Measurements from ENCODE around the gene SLC25A51.
"Not testable (repeated sequence)": the region's sequence is repeated elsewhere in the genome, so short reads cannot be mapped to it uniquely, and the experiment has no call there.

The SLC25A51 gene

DNA sequence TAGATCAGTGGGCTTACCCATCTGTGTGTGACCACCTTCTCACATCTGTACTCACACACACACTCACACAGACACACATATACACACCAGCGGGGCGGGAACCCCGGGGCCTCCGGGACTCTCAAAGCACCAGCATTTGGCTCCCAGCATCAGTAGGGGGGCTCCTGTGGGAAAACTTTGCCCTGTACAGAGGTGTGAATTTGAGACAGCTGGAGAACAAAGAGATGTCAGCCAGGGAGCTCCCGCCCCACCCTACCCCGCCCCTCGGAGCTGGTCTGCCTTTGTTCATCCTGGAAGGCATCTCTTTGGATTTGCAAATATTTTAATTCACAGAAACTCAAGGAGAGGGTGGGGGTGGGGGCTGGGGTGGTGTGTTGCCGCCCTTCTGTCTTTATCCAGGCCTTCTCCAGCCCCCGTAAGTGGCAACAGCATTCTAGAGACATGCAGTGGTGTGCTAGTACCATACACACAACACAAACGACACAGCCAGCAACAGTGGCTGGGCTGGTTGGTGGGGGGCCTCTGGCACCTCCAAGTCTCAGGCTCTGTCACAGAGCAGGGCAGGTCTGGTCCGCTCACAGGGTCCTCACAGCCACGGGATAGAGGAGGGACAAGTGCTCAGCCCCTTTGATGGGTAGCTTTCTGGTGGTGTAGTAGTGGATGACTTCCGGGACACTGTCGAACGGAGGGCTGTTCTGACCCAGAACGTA lies 15.5 kb upstream of the SLC25A51 start:
- no peak for DNase-seq

DNA sequence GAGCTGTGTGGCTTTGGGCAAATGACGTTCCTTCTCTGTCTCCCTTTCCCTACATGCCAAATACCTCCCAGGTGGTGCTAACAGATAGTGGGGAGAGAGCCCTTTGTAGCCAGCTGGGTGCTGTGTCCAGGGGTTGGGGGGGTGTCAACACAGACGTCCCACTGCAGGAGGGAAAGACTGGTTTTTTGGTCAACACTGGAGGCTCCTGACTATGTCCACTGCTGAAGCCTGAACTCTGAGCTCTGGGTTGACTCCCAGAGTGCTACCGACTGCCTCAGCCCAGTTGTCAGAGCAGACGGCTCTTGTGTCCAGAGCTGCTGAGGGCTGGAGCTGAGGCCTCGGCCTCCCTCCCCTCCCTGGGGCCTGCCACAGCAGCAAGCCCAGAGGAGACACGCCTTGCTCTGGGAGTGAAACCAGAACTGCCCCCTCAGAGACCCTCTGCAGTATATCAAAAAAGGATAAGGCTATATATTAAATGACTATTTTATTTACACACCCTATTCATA lies 14.8 kb upstream of the SLC25A51 start:
- DNase-seq: no peak

DNA sequence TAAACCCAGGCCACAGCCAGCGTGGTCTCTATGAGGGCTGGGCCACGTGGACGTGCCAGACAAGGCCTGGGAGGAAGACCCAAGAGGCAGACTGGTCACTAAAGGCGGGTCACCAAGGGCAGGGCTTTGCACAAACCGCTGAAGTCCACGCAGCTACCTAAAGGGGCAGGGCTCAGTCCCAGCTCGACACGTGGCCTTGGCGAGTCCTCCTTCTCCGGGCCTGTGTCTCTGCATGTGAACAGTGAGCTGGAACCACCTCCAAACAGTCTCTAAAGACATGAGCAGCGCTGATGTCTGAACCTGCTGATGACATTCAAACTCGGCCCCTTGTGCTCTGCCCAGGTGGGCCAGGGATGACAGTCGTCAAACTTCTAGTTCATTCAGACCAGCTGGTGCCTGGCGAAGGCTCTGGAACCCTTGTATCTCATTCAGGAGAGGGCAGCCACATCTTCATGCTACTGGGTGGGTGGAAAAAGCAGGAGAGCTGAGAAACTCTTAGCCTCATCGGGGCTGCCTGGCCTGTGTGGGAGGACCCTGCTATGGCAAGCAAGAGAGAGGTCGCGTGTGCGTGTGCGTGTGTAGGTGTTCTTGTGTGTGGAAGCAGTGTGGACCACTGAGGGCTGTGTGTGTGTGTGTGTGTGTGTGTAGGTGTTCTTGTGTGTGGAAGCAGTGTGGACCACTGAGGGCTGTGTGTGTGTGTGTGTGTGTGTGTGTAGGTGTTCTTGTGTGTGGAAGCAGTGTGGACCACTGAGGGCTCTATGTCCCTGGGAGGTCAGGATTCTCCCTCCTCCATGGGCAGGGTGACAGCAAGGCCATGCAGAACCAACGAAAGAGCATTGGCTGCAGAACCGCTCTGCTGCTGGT lies 14.1 kb upstream of the SLC25A51 start:
- DNase-seq: no peak

DNA sequence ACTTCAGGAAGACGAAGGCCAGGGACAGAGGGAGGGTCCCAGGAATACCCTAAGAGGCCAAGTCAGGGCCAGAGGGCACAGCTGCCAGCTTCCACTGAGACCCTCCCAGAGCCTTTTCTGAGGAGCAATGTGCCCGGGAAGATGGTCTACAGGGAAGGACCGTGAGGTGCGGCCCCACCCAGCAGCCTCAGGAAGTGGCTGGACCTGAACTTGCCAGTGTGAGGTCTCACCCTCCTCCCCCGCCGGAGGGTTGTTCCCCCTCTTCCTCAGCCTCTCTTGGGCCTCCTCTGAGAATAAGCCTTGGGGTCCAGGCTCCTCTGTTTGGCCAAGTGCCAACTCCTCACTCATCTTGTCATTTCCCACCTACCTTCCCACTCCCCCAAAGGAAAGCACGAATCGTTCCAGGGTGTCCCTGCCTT lies 13.4 kb upstream of the SLC25A51 start:
- DNase-seq: no peak

DNA sequence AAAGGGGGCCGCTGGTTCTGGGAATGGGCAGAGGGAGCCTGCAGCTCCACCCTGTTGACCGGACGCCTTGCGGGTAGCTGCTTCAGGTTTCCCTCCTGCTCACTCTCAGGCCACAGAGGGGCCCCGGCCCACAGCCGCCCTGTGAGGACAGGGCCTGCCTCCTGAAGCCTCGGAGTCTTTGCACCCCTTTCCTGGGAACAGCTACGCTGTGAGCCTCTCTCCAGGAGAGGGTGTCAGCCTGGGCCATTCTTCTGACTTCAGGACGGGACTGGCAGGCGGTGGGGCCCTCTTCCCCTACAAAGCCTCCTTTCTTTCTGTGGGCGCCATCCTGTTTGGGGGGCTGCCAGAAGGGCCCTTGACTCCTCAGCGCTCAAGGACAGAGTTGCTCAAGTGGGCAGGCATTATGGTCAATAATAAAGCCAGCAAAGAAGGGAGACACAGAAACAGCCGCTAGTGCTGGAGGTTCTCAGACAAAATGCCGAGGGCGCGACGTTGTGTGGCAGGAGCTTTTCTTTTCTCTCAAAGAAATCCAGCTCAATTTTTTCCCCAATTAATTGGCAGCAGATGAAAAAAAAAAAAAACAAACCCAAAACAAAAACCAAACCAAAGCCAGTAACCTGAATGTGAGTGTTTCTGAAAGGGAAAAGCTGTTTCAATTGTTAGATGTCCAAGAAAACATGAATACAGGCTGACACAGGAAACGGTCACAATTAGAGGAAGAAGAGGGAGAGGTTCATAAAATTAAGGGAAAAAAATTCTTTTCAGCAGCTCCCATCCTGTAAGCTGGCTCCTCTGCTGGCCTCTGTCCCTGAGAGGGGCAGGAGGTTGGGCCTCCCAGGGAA lies 12.8 kb upstream of the SLC25A51 start:
- DNase-seq: no peak

DNA sequence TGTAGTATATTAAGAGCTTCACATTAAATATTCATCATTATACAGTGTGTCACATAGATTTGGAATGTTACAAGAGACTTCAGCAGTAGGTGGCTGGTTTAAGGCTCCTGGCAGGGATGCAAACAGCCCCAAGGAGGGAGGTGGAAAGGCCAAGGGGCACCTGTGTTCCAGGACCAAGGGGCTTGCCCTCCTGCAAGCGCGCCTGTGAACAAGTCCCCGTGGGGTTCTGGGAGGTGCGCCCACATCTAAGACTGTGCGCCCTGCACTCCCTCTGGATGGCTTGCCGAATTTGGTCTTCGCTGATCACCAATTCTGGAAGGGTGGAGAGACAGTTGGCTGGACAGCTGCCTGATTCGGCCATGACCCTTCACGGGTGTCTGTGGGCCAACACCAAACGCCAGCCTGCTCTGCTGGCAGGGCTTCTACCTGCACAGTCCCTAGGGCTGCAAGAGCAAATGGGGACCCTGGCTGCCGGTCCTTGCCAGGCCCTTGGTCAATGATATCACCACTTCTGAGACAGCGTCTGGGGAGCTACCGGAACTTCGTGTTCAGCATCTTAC lies 12.1 kb upstream of the SLC25A51 start:
- no peak for DNase-seq

DNA sequence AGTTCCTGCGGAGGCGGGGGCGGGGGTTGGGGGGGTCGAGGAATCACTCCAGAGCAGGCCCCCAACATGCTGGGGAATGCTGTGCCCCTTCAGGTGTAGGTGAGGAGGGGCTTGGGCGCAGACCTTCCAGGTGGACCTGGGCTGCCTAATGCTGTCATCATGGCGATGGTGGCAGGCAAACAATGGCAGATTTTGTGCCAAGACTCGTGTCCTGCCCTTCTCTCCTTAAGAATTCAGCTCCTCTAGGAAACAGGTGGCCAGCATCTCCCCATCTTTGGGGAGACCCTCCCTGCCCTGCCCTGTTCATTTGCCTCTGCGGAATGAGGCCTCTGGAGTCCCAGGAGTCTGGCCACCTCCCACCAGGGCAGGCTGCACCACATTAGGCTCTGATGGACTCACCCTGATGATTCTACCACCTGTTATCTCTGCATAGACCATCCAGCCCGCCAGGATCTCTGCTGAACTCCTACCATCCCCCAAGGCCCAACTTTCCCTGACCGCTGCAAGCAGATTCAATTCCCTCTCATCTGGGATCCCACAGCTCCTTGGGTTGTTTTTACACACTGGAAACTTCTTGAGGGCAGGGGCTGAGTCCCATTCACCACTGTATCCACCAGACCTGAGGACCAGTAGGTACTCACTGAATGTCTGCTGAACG lies 10.9 kb upstream of the SLC25A51 start:
- no peak for DNase-seq

DNA sequence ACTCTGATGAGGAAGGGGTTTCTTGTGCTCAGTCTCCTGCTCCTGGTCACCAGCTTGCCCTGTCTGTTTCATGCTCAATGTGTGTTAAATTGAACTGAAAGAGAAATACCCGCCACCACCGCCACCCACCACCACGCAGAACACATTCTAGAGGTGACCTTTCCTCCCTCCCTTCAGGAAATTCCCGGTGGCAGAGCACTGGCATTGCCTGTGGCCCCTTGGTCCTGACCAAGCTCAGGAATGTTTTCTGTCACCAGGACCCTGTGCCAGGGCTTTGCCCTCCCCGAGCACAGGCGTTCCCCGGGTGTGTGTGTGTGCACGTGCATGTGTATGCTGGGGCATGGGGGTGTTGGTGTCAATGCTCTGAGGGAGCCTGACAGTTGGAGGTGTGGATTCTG lies 10.2 kb upstream of the SLC25A51 start:
- DNase-seq: no peak

DNA sequence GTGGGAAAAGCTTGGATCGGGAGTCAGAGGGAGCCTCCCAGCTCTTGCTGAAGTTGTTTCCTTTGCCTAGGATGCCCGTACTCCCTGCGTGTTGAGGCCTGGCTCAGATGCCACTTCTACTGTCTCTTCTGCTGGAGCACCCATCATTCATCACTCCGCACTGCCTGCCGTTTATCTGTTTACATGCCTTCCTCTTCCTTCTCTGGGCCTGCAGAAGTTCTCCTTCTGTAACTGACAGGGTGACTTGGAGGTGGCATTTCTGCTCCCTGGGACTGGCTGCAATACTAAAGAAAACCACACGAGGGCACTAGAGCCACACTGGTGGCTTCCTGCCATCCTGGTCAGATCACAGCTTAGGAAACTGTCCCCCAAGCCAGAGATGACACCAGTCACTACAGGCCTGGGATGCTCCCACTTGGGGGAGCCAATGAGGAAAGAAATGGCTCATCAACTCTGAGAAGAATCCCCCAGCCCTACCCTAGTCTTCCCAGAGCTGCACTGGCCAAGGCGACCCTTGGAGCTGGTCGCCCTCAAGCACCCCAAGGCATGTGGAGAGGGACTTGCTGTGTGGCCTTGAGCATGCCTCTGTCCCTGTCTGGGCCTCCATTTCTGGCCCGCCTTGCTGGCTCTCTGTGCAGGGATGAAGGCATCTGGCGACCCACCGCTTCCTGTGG lies 9.7 kb upstream of the SLC25A51 start:
- peak; percentile 94 for DNase-seq

DNA sequence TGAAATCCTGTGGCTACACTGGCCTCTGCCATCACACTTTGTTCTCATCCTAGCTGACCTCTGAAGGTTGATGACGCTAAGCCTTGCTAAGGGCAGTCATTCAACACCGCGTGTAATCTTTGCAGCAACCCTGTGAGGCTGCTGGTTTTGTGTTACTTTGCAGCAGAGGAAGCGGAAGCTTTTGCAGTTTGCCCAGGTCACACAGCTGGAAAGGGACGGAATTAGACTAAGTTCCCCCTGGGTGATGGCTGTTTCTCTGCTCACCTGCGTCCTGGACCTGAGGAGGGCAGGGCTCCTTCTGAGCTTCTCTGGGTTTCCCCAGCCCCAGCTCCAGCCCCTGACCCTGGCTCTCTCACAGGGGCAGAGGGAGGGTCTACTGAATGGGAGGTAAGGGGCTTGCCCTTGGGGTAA lies 7.3 kb upstream of the SLC25A51 start:
- no peak for DNase-seq

DNA sequence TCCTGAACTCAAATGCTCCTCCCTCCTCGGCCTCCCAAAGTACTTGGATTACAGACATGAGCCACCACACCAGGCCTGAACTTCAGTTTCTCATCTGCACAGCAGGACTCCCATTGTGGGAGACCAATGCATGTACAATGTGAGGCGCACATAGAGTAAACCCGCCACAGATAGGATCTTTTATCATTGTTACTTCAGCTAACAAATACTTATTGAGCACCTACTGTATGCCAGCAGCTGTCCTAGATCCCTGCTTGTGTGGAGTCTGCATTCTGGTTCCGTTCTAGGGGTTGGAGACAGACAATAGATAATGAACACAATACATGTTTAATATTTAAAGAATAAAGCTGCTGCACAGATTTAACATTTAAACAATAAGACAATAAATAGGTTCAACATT lies 6.3 kb upstream of the SLC25A51 start:
- DNase-seq: no peak

DNA sequence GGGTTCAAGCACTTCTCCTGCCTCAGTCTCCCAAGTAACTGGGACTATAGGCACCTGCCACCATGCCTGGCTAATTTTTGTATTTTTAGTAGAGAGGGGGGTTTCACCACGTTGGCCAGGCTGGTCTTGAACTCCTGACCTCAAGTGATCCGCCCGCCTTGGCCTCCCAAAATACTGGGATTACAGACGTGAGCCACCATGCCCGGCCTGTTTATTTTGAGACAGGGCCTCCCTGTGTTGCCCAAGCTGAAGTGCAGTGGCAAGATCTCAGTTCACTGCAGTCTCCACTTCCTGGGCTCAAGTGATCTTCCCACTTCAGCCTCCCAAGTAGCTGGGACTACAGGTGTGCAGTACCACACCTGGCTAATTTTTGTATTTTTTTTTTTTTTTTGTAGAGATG lies 5.9 kb upstream of the SLC25A51 start:
- DNase-seq: not testable (repeated sequence)

DNA sequence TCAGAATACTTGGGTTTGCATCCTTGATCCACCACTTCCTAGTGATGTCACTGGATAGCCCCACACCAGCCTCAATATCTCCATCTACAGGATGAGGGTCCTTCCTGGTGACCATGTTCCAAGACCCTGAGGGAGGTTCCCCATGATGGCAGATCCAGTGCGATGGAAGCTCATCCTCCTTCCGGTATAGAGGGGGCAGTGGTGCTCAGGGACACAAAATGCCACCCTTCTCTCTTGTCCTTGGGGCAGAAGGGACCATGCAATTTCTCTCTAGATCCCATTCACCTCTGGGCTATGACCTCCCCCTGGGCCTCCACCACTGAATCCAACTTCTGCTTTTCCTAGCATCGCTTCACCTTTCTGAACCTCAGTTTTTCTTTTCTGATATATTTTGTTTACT lies 5.4 kb upstream of the SLC25A51 start:
- DNase-seq: no peak

DNA sequence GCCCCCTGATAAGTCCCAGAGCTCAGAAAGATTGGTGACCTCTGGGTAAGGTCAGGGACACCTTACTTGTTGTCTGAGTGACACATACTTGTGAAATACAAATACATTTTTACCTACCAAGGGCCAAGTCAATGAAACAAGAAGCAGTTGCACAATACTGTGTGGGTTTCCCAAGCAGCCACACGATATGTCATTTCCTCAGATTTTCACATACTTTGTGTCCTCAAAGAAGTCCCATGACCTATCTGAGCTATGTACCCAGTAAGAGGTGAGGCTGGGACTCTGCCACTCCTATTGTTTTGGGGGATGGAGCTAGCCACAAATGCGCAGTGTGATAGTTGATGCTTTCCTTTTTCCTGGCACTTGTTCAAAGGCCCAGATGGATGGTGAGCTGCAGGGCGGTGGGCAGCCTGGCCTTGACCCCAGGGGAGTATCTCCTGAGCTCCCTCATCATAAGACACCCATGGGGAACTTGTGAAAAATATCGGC lies 4.8 kb upstream of the SLC25A51 start:
- DNase-seq: no peak

DNA sequence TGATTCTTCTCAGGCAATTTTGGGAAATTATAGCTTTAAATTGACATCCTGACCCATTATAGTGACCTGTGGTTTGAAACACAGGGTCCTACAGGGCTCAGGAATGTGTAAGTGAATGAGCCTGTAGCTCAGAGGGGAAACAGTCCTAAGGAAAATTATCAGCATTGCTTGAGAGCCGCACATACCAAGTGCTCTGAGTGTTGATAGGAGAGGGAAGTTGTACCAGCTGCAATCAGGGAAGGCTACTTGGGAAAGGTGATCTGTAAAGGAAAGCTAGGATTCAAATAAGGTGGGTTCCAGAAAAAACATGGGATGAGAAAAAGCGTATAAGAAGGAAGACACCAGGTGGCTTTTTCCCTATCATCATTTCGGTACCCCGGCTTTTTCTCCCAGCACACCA lies 4.4 kb upstream of the SLC25A51 start:
- DNase-seq: no peak

DNA sequence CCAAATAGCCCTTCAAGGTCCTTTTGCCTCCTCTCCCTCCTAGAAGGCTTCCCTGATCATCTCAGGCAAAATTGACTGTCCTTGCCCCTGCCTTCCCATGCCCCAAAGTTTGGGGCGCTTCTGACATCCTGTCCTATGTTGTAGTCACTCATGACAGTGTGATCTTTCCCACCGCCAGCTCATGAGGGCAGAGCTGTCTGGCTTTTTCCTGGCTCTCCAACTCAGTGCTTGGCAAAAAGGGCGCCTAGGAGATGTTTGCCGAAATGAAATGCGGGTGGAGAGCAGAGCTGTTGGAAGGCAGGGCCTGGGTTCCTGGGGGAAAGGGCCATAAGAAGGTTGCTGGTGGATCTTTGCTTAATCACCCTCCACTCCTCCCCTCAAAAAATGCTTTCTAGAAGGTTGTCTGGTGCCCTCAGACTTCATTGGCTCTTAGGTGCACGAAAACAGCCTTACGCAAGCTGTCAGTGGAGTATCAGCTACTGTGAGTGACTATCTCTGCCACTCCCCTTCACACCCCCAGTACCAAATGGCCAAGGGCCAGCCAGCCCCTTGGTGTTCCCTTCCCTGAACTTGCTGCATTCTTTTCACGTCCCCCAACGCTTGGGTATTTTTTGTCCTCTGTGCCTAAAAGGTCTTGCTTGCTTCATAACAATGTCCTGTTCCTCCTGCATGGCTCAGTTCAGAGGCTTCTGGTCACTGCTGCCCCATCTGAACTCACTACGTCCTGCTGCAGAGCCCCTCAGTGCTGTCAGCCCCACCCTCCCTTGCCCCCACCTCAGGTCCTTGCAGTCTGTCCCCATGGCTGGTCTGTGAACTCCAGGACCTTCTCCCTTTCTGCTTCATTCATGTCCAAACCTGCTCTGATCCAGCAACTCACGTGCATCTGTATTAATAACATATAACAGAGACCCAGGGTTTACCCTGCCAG lies 2.6 kb upstream of the SLC25A51 start:
- no peak for DNase-seq

DNA sequence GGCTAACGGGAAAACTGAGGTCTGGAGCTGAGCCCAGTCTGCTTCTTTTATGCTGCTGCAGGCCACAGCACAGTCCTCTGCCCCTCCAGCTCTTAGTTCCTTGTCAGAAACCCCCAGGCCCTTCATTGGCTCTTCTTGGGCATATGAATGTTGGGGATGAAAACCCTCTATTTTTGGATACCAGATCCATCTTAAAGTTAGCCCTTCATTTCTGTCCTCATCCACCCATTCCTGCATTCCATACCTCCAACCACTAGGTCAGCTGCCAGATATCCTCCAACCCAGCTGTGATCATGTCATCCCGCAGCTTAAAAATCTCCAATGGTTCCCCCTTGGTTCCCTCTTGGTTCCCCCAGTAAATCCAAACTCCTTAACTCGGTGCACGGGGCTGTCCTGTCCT lies 1.8 kb upstream of the SLC25A51 start:
- DNase-seq: no peak

DNA sequence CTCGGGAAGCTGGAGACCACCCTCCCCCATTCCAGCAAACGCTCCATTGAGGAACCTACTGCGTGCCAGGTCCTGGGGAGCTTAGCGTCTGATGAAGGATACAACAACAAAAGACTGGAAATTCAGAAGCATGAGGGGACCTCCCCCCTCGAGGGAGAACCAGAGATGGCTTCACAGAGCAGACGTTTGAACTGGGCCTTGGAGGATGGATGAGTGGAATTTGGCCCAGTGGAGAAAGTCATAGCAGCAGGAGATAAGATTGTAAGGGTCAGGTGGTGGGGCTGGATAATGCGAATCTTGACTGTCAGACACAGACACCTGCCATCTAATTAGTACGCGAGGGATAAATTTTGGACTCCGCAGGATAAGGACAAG lies 1.2 kb upstream of the SLC25A51 start:
- no peak for DNase-seq

DNA sequence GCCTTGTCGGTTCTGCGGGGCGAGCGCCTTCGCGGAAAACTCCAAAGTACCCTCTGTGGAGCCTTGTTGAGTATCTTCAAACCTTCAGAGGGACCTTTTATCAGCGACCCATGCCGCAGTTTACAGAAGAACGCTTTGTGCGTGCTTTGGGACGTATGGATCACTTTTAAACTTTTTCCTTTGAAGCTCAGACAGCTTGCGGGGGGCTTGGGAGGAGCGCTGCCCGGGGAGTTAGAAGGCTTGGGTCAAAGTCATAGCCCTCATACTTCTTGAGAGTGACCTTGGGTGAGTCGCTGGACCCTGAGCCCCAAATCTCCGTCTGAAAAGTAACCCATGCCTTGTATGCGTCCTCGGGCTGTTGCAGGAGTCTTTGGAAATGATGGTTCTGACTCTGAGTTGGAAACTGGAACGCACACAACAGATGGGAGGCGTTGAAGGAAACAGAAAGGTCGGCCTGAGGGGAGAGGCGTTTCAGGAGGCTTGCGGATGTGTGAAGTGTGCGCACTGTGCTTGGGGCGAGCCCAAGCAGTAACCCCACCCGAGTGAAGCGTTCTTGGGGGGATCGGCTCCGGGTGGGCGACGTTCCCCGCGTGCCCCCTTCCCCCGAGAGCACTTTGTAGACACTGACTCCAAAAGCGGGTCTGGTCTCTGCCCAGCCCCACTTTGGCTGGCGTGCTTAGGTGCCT lies 661 bp upstream of the SLC25A51 start:
- no peak for DNase-seq
